ENCODE measurements around the gene GREM1. TPM values are rescaled to one million over a fixed set of nuclear protein-coding genes. Genes with fewer than 3 reads are reported as not detected.
A peak's percentile ranks its signal among the peaks of the same experiment; 100 is the strongest.

GREM1 gene
- 26.1 TPM for polyA plus RNA-seq (2013, experiment 1 of 4)
- 23.4 TPM for polyA plus RNA-seq (2013, experiment 2 of 4)
- polyA plus RNA-seq (2013, experiment 3 of 4), result 15.6 TPM
- 16.8 TPM for polyA plus RNA-seq (2013, experiment 4 of 4)

DNA sequence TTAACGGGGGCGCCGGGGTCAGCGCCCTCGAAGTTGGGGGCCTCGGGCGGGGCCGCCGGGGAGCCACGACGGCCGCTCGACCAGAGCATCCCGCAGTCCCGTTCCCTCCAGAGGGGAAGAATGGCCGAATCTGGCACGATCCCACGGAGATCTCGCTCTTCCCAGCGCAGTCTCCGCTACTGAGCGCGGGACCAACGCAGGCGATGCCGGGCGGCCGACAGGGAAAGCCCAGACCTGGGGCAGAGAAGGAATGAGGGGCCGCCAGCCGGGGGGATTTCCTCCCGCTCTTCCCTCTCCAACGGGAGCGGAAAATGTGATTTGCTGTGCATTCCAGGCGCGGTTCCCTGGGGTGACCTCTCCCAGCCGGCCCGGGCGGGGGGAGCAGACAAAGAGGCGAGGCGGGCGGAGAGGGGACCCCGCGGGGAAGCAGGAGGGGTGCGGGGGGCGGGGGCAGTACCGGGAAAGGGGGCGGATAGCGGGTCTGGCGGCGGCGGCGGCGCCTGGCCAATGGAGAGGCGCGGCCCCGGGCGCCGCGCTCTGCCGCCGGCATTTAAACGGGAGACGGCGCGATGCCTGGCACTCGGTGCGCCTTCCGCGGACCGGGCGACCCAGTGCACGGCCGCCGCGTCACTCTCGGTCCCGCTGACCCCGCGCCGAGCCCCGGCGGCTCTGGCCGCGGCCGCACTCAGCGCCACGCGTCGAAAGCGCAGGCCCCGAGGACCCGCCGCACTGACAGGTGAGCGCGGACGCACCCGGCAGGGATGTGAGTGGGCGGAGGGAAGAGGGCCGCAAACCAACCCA is at the start of gene GREM1:
GREM1 (plus strand) TSS at position 579 of the 801 bp plus-strand sequence. CDS start 12,687 bp downstream, outside the sequence.
- Histone ChIP-seq H3K9me3 (ENCODE audit: control insufficient read depth, low read length) (no peaks in the 10 kb centered on the region), H3K4me3 (ENCODE audit: insufficient read depth, low read depth, low read length) (peak within 1 kb of the TSS; percentile 49), H3K36me3 (ENCODE audit: control insufficient read depth, insufficient read depth, low read length) (no peaks in the 10 kb centered on the region), H3K4me1 (ENCODE audit: control insufficient read depth, insufficient read depth, low read length) (no peaks in the 10 kb centered on the region), H3K27me3 (ENCODE audit: control insufficient read depth, insufficient read depth, low read length, poor library complexity, severe bottlenecking) (peaks cover 81% of the 10 kb centered on the region), H3K27ac (ENCODE audit: insufficient read depth, low read depth, low read length, poor library complexity, severe bottlenecking) (peak within 1 kb of the TSS; percentile 31)
- WGBS, 2 experiments, result 0 to 1% methylated on average over 99 of the region's 99 CpGs

DNA sequence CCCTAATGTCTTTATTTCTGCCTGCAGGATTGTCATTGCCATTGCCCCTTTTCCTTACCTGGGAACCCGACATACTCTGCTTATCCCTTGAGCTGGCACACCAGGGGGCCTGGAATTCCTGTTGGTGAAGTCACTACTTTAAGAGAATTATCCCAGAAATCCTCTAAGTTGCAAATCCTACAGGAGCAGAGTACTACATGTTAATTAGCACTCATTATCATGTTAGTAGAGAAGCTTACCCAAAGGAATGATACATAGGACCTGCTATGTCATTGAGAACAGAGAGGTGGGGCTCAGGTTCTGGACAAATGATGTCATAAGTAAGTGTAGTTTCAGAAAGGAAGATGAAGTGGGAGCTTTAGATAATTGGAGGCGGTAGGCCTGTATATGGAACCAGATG is 48.9 kb upstream of the GREM1 start:
- no peak overlapping the region for H3K4me3 ChIP-seq (ENCODE audit: insufficient read depth, low read depth, low read length)
- H3K9me3 ChIP-seq (ENCODE audit: control insufficient read depth, low read length), result no peaks in the 10 kb centered on the region
- H3K4me1 ChIP-seq (ENCODE audit: control insufficient read depth, insufficient read depth, low read length), result peaks cover 7% of the 10 kb centered on the region
- 59 to 65% methylated on average over 2 of the region's 2 CpGs for WGBS, 2 experiments
- H3K36me3 ChIP-seq (ENCODE audit: control insufficient read depth, insufficient read depth, low read length), result no peaks in the 10 kb centered on the region
- no peaks in the 10 kb centered on the region for H3K27me3 ChIP-seq (ENCODE audit: control insufficient read depth, insufficient read depth, low read length, poor library complexity, severe bottlenecking)
- no peak overlapping the region for H3K27ac ChIP-seq (ENCODE audit: insufficient read depth, low read depth, low read length, poor library complexity, severe bottlenecking)

DNA sequence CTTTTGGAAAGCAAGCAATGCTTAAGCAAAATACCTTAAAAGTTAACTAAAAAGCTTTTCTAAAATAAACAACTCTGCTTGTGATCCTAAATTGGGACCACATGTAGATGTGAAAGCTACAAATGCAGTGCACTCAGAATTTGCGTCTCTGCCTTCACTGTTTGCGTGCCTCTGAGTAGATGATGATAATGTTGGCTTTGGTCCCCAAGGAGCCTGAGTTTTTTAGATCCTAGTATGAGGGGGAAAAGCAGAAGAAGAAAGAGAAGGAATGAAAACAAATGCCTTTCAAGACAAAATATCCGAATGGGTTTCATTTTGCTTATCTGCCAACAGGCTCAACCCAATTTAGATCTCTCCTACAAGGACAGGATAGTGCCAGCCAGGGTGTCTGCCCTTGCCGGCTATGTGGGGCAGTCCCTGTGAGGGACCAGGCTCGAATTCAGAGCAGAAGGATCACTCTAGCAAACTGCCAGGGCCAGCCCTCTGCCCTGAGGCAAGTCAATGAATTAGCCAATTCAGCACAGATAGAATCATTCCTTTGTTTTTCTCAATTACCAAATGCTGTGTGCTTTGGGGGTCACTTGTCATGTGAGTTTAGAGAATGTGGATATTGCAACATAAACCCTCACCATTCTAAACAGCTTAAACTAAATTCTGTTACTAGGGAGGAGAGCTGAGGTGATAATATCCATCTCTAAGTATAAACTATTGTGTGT is 47.8 kb upstream of the GREM1 start:
- H3K27me3 ChIP-seq (ENCODE audit: control insufficient read depth, insufficient read depth, low read length, poor library complexity, severe bottlenecking), result no peaks in the 10 kb centered on the region
- no peak overlapping the region for H3K27ac ChIP-seq (ENCODE audit: insufficient read depth, low read depth, low read length, poor library complexity, severe bottlenecking)
- H3K4me3 ChIP-seq (ENCODE audit: insufficient read depth, low read depth, low read length), result no peak overlapping the region
- H3K9me3 ChIP-seq (ENCODE audit: control insufficient read depth, low read length), result no peaks in the 10 kb centered on the region
- peaks cover 7% of the 10 kb centered on the region for H3K4me1 ChIP-seq (ENCODE audit: control insufficient read depth, insufficient read depth, low read length)
- 62 to 72% methylated on average over 5 of the region's 5 CpGs for WGBS, 2 experiments
- no peaks in the 10 kb centered on the region for H3K36me3 ChIP-seq (ENCODE audit: control insufficient read depth, insufficient read depth, low read length)

DNA sequence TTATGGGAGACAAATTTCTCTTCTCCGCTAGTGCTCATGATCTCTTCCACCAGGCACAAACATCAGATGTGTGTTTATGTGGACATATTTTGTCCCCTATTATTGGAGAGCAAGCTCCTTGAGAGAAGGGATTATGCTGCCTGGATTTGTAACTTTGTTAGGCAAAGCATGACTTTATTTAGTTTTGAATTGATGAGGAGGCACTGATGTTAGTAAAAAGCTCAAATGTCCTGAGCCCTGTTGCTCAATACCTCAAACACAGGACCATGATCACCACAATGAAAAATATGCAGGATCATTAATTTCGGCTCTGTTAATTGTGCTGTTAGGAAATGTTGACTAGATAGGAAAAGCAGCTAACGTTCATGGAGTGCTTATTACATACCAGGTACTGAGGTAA is 47.2 kb upstream of the GREM1 start:
- H3K36me3 ChIP-seq (ENCODE audit: control insufficient read depth, insufficient read depth, low read length), result no peaks in the 10 kb centered on the region
- peaks cover 7% of the 10 kb centered on the region for H3K4me1 ChIP-seq (ENCODE audit: control insufficient read depth, insufficient read depth, low read length)
- H3K27me3 ChIP-seq (ENCODE audit: control insufficient read depth, insufficient read depth, low read length, poor library complexity, severe bottlenecking), result no peaks in the 10 kb centered on the region
- WGBS, 2 experiments, result 93 to 98% methylated on average over 3 of the region's 3 CpGs
- H3K9me3 ChIP-seq (ENCODE audit: control insufficient read depth, low read length), result no peaks in the 10 kb centered on the region
- H3K4me3 ChIP-seq (ENCODE audit: insufficient read depth, low read depth, low read length), result no peak overlapping the region
- H3K27ac ChIP-seq (ENCODE audit: insufficient read depth, low read depth, low read length, poor library complexity, severe bottlenecking), result no peak overlapping the region

DNA sequence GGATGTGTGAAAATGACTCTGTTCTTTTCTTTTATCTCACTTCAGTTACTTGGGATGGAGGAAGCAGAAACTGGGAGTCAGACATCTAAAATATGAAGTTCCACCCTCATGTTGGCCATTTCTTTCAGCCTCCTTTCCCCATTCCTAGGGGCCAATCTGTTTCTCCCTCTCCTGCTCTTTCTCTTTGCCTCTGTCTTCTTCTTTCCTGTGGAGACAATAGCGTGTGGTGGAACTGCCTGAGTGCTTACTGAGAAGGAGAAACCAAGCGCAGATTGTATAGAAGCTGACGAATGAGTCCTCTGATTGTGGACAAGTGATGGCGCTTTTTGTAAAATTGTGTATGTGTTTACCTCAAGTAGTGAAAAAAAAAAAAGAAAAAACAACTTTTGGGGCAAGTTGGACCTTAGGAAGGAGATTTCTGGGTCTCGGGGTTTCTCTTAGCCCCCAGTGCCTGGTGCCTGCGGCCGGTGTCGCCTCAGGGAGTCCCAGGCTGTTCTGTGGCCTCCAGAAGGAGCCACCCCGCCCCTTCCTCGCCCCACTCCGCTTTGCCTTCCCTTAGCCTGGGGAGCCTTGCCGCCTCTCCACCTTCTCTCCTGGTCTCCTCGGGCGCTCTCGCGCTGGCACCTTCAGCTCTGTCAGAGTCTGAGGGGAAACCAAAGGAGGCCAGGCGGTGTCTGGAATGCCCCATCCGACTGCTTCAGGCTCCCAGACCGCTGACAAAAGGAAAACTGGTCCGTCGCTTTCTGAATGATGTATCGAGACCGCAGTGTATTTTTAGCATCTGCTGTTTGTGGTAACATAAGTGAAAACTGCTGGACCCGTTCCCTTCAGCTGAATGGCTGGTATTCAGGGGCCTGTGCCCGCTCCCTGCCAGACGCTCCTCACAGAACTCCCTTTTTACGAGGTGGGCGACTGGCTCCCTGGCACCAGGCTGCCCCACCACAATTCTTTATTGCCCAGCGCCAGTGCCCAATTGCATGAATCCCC is 46.2 kb upstream of the GREM1 start:
- Histone ChIP-seq H3K27me3 (ENCODE audit: control insufficient read depth, insufficient read depth, low read length, poor library complexity, severe bottlenecking) (no peaks in the 10 kb centered on the region), H3K9me3 (ENCODE audit: control insufficient read depth, low read length) (no peaks in the 10 kb centered on the region), H3K27ac (ENCODE audit: insufficient read depth, low read depth, low read length, poor library complexity, severe bottlenecking) (no peak overlapping the region), H3K36me3 (ENCODE audit: control insufficient read depth, insufficient read depth, low read length) (no peaks in the 10 kb centered on the region), H3K4me1 (ENCODE audit: control insufficient read depth, insufficient read depth, low read length) (peaks cover 7% of the 10 kb centered on the region), H3K4me3 (ENCODE audit: insufficient read depth, low read depth, low read length) (no peak overlapping the region)
- WGBS, 2 experiments, result 94 to 95% methylated on average over 29 of the region's 29 CpGs

DNA sequence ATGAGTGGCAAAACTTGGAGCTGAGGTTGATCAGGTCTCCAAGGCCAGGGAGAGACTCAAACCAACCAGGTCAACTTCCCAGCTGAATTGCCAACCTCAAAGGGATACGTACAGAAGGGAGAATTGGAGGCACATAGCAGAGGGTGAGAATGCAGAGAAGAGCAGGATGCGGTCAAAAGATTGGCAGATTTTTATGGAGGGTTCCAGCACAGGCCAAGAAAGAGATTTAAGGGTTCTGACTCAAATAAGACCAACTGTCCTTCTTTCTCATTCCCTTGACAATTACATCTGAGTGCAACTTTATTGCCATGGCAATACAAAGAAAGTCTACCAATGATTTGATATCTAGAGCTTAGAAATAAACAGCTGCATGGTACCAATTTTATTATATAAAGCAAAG is 43.1 kb upstream of the GREM1 start:
- Histone ChIP-seq H3K27me3 (ENCODE audit: control insufficient read depth, insufficient read depth, low read length, poor library complexity, severe bottlenecking) (no peaks in the 10 kb centered on the region), H3K4me1 (ENCODE audit: control insufficient read depth, insufficient read depth, low read length) (peaks cover 7% of the 10 kb centered on the region), H3K9me3 (ENCODE audit: control insufficient read depth, low read length) (no peaks in the 10 kb centered on the region), H3K36me3 (ENCODE audit: control insufficient read depth, insufficient read depth, low read length) (no peaks in the 10 kb centered on the region), H3K27ac (ENCODE audit: insufficient read depth, low read depth, low read length, poor library complexity, severe bottlenecking) (no peak overlapping the region), H3K4me3 (ENCODE audit: insufficient read depth, low read depth, low read length) (no peak overlapping the region)
- 96 to 97% methylated on average over 2 of the region's 2 CpGs for WGBS, 2 experiments

DNA sequence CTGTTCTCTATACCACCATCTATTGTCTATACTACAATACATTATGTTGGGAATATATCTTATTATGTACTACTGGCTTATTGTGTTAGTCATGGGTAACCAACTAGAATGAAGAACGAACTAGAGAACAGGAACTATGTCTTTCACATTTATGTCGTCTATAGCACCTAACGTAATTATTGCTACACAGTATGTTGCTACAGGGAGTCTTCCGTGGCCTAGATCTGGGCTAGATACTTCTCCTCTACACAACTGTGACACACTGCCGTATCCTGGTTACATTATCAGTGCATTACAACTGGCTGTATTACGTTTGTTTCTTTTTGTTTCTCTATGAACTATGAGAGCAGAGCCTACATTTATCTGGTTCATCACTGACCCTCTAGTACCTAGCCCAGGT is 42.3 kb upstream of the GREM1 start:
- WGBS, 2 experiments, result 45 to 51% methylated on average over 6 of the region's 6 CpGs
- Histone ChIP-seq H3K4me1 (ENCODE audit: control insufficient read depth, insufficient read depth, low read length) (peaks cover under 1% of the 10 kb centered on the region), H3K27me3 (ENCODE audit: control insufficient read depth, insufficient read depth, low read length, poor library complexity, severe bottlenecking) (no peaks in the 10 kb centered on the region), H3K4me3 (ENCODE audit: insufficient read depth, low read depth, low read length) (no peak overlapping the region), H3K36me3 (ENCODE audit: control insufficient read depth, insufficient read depth, low read length) (no peaks in the 10 kb centered on the region), H3K27ac (ENCODE audit: insufficient read depth, low read depth, low read length, poor library complexity, severe bottlenecking) (no peak overlapping the region), H3K9me3 (ENCODE audit: control insufficient read depth, low read length) (no peaks in the 10 kb centered on the region)

DNA sequence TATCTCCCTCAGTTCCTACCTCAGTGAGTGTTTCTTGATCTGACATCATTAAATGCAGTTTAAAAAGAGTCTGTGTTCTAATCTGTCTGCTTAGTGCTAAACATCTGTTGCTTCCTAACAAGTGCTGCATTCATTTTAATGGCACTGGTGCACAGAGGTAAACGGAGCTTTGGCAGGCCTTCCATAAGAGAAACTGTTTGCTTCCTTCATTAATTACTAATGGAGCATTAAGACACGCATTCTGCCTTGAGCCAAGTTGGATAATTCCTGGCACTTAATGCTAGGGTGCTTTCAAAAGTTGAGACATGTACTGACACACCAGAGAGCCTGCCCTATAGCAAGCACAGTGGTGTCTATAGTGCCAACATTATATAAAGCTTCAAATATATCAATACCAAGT is 41.6 kb upstream of the GREM1 start:
- H3K4me1 ChIP-seq (ENCODE audit: control insufficient read depth, insufficient read depth, low read length), result no peaks in the 10 kb centered on the region
- WGBS, 2 experiments, result 93 to 96% methylated on average over 2 of the region's 2 CpGs
- no peak overlapping the region for H3K27ac ChIP-seq (ENCODE audit: insufficient read depth, low read depth, low read length, poor library complexity, severe bottlenecking)
- no peaks in the 10 kb centered on the region for H3K36me3 ChIP-seq (ENCODE audit: control insufficient read depth, insufficient read depth, low read length)
- no peak overlapping the region for H3K4me3 ChIP-seq (ENCODE audit: insufficient read depth, low read depth, low read length)
- H3K27me3 ChIP-seq (ENCODE audit: control insufficient read depth, insufficient read depth, low read length, poor library complexity, severe bottlenecking), result no peaks in the 10 kb centered on the region
- H3K9me3 ChIP-seq (ENCODE audit: control insufficient read depth, low read length), result no peaks in the 10 kb centered on the region

DNA sequence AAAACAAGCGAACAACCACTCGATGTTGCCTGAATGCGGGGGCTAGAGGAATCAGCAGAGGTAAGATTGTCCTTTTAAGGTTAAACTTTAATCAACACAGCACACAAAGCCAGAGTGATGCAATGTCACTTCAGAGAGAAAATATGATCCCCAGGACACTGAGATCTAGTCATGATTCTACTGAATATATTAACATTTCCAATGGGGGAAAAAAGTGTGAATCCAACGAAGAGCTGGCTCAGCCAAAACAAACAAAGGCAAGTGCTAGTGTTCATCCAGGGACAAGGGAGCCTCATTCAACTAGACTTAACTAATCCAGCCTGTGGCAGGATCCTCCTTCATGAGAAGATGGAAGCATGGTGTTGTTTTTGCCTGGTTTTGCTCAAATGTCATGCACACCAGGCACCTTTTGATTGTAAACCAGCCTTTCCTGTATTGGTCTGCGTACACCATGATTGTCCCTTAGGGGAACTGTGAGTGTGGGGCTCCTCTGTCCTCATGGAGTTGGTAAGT is 40.5 kb upstream of the GREM1 start:
- Histone ChIP-seq H3K27ac (ENCODE audit: insufficient read depth, low read depth, low read length, poor library complexity, severe bottlenecking) (no peak overlapping the region), H3K27me3 (ENCODE audit: control insufficient read depth, insufficient read depth, low read length, poor library complexity, severe bottlenecking) (no peaks in the 10 kb centered on the region), H3K36me3 (ENCODE audit: control insufficient read depth, insufficient read depth, low read length) (no peaks in the 10 kb centered on the region), H3K9me3 (ENCODE audit: control insufficient read depth, low read length) (no peaks in the 10 kb centered on the region), H3K4me3 (ENCODE audit: insufficient read depth, low read depth, low read length) (no peak overlapping the region), H3K4me1 (ENCODE audit: control insufficient read depth, insufficient read depth, low read length) (no peaks in the 10 kb centered on the region)
- 82 to 93% methylated on average over 4 to 5 of the region's 5 CpGs for WGBS, 2 experiments
